H9 (cell line): ENCODE measurements around the gene SEPTIN2. TPM values are rescaled to one million over a fixed set of nuclear protein-coding genes. Genes with fewer than 3 reads are reported as not detected.
A peak's percentile ranks its signal among the peaks of the same experiment; 100 is the strongest.

ENCODE experiments used
- DNase-seq: peaks from one replicate; pipeline ENCODE4 v3.0.0-alpha.2; 2017
- H2AFZ ChIP-seq: one replicate; pipeline ENCODE4 v1.6.1; 2013; ENCODE audit warnings: mild to moderate bottlenecking, low read length, control low read depth, moderate library complexity
- H2AK5ac ChIP-seq: 2 replicates; pipeline ENCODE4 v1.6.1; 2013; ENCODE audit warnings: low read length, control low read depth, mixed read lengths; ENCODE audit not compliant: insufficient read length
- H2BK120ac ChIP-seq: one replicate; pipeline ENCODE4 v1.6.1; 2013; ENCODE audit warnings: low read depth, mild to moderate bottlenecking, low read length, control low read depth, inconsistent platforms; ENCODE audit not compliant: poor library complexity, severe bottlenecking
- H2BK12ac ChIP-seq: 2 replicates; pipeline ENCODE4 v1.6.1; 2013; ENCODE audit warnings: low read length, control low read depth, mixed read lengths, low read depth; ENCODE audit not compliant: insufficient read length
- H2BK15ac ChIP-seq: 2 replicates; pipeline ENCODE4 v1.6.1; 2013; ENCODE audit warnings: low read depth, low read length, control low read depth
- H2BK20ac ChIP-seq: one replicate; pipeline ENCODE4 v1.6.1; 2013; ENCODE audit warnings: low read depth, mild to moderate bottlenecking, low read length, control low read depth, inconsistent platforms; ENCODE audit not compliant: poor library complexity, severe bottlenecking
- H2BK5ac ChIP-seq: 2 replicates; pipeline ENCODE4 v1.6.1; 2013; ENCODE audit warnings: low read length, control low read depth, mixed read lengths; ENCODE audit not compliant: insufficient read length
- H3K14ac ChIP-seq: 2 replicates; pipeline ENCODE4 v1.6.1; 2013; ENCODE audit warnings: low read length, control low read depth; ENCODE audit not compliant: insufficient read depth
- H3K18ac ChIP-seq: 2 replicates; pipeline ENCODE4 v1.6.1; 2013; ENCODE audit warnings: low read depth, mild to moderate bottlenecking, mixed read lengths, low read length, control low read depth; ENCODE audit not compliant: insufficient read length
- H3K23ac ChIP-seq: 2 replicates; pipeline ENCODE4 v1.6.1; 2013; ENCODE audit warnings: low read length, control low read depth, mixed read lengths, low read depth; ENCODE audit not compliant: insufficient read length
- H3K23me2 ChIP-seq: 2 replicates; pipeline ENCODE4 v1.6.1; 2013; ENCODE audit warnings: low read depth, mild to moderate bottlenecking, mixed read lengths, low read length, control low read depth; ENCODE audit not compliant: insufficient read length, poor library complexity, severe bottlenecking
- H3K27ac ChIP-seq: 2 replicates; pipeline ENCODE4 v1.5.1; 2013; ENCODE audit warnings: low read length, control low read depth, mixed read lengths, low read depth; ENCODE audit not compliant: insufficient read length
- H3K27me3 ChIP-seq: 2 replicates; pipeline ENCODE4 v1.6.1; 2013; ENCODE audit warnings: low read length, control low read depth, inconsistent platforms; ENCODE audit not compliant: insufficient read depth
- H3K4ac ChIP-seq: 2 replicates; pipeline ENCODE4 v1.6.1; 2013; ENCODE audit warnings: low read depth, mild to moderate bottlenecking, control low read depth, inconsistent platforms, low read length, moderate library complexity
- H3K4me1 ChIP-seq: 2 replicates; pipeline ENCODE4 v1.6.1; 2013; ENCODE audit warnings: low read length, control low read depth, inconsistent platforms; ENCODE audit not compliant: insufficient read depth
- H3K4me2 ChIP-seq: 2 replicates; pipeline ENCODE4 v1.6.1; 2013; ENCODE audit warnings: low read length, control low read depth, mixed read lengths; ENCODE audit not compliant: insufficient read length, insufficient read depth
- H3K56ac ChIP-seq: 2 replicates; pipeline ENCODE4 v1.6.1; 2013; ENCODE audit warnings: low read depth, mild to moderate bottlenecking, mixed read lengths, low read length, control low read depth; ENCODE audit not compliant: insufficient read length
- H3K79me1 ChIP-seq: 2 replicates; pipeline ENCODE4 v1.6.1; 2013; ENCODE audit warnings: low read depth, mild to moderate bottlenecking, moderate library complexity, low read length, control low read depth, inconsistent platforms; ENCODE audit not compliant: insufficient read depth, poor library complexity, severe bottlenecking
- H3K79me2 ChIP-seq: 2 replicates; pipeline ENCODE4 v1.6.1; 2013; ENCODE audit warnings: low read length, control low read depth, inconsistent platforms; ENCODE audit not compliant: insufficient read depth
- H3K9ac ChIP-seq: 2 replicates; pipeline ENCODE4 v1.6.1; 2013; ENCODE audit warnings: low read length, control low read depth, mixed read lengths; ENCODE audit not compliant: insufficient read length; ENCODE audit errors: extremely low read depth
- H3K9me3 ChIP-seq: one replicate; pipeline ENCODE4 v1.6.1; 2013; ENCODE audit warnings: low read depth, low read length, inconsistent platforms; ENCODE audit not compliant: control insufficient read depth
- H3T11ph ChIP-seq: one replicate; pipeline ENCODE4 v1.6.1; 2013; ENCODE audit warnings: mild to moderate bottlenecking, low read length, control low read depth, inconsistent platforms
- H4K20me1 ChIP-seq: one replicate; pipeline ENCODE4 v1.6.1; 2013; ENCODE audit not compliant: control insufficient read depth, insufficient read length, insufficient read depth
- H4K5ac ChIP-seq: 2 replicates; pipeline ENCODE4 v1.6.1; 2013; ENCODE audit warnings: low read depth, mild to moderate bottlenecking, mixed read lengths, low read length, control low read depth; ENCODE audit not compliant: insufficient read length
- H4K8ac ChIP-seq: replicated peaks from 2 replicates; pipeline ENCODE4 v1.6.1; 2013; ENCODE audit warnings: low read length, control low read depth, mixed read lengths, low read depth; ENCODE audit not compliant: insufficient read length
- H4K91ac ChIP-seq: 2 replicates; pipeline ENCODE4 v1.6.1; 2013; ENCODE audit warnings: low read depth, mild to moderate bottlenecking, moderate library complexity, mixed read lengths, low read length, control low read depth; ENCODE audit not compliant: insufficient read length
- H3K27ac Mint-ChIP-seq, 3 experiments: 2 replicates in 2 of 3; 3 replicates in 1 of 3; pipeline ENCODE4 v1.8.0; 2020 to 2021; ENCODE audit warnings: mixed read lengths in 3 of 3, mild to moderate bottlenecking in 1 of 3, moderate library complexity in 1 of 3
- H3K27me3 Mint-ChIP-seq: 2 replicates; pipeline ENCODE4 v1.8.0; 2021; ENCODE audit warnings: low read depth, mild to moderate bottlenecking, moderate library complexity, mixed read lengths
- H3K36me3 Mint-ChIP-seq, 3 experiments: 2 replicates in 2 of 3; 3 replicates in 1 of 3; pipeline ENCODE4 v1.8.0; 2020 to 2021; ENCODE audit warnings: low read depth in 3 of 3, mixed read lengths in 3 of 3; ENCODE audit not compliant: insufficient read depth in 1 of 3
- H3K4me1 Mint-ChIP-seq, 2 experiments: 2 replicates each; pipeline ENCODE4 v1.8.0; 2020; ENCODE audit warnings: mixed read lengths in 2 of 2
- H3K4me3 Mint-ChIP-seq, 2 experiments: 2 replicates in 1 of 2; 3 replicates in 1 of 2; pipeline ENCODE4 v1.8.0; 2020 to 2021; ENCODE audit warnings: mild to moderate bottlenecking in 2 of 2, mixed read lengths in 2 of 2, moderate library complexity in 1 of 2
- H3K9me3 Mint-ChIP-seq, 2 experiments: 2 replicates in 1 of 2; 3 replicates in 1 of 2; pipeline ENCODE4 v1.8.0; 2020; ENCODE audit warnings: mild to moderate bottlenecking in 2 of 2, mixed read lengths in 2 of 2, moderate library complexity in 1 of 2
- WGBS: extraction: QIAGEN DNeasy Blood & Tissue Kit; methylation state at CpG from one replicate; pipeline ENCODE4 v1.1.7; 2013; ENCODE audit warnings: missing lambda C conversion rate, low lambda C conversion rate, mixed read lengths; ENCODE audit not compliant: insufficient read length; ENCODE audit errors: extremely low coverage; 5-methylcytosine and 5-hydroxymethylcytosine counted together
- total RNA-seq: library from RNA; stranded (reverse); gene quantifications from 2 replicates; pipeline ENCODE4 v1.2.1, GENCODE V29; 2021
- TF ChIP-seq, protein P1 (sequence below): fragments of 200-600 bp; sonication (generic); conservative IDR thresholded peaks from 3 replicates; pipeline ENCODE4 v1.8.0; 2021; ENCODE audit warnings: antibody characterized with exemption, mild to moderate bottlenecking

The SEPTIN2 gene
- total RNA-seq, 1 experiment from 2014 or later, result 385 TPM

DNA sequence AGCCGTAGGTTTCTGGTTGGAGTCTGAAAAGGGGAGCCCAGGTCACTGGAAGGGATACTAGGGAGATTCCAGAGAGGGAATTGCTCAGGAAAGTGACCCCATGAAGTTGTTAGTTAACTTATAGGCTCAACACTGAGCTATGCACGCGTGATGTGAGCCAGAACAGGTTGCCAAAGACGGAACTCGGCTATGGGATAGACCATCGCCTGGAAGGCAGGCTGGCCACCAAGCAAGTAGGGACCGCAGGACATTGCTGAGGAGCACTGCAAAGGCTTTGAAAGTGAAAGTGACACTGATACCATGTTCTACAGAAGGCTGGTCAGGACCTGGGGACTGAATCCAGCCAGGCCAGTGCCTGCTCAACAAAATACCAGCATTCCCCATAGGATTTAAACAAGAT lies 47.7 kb downstream of the SEPTIN2 start:
- Histone ChIP-seq H4K8ac (no peak overlapping the region), H4K20me1 (no peaks in the 10 kb centered on the region), H3K4ac (no peak overlapping the region), H4K91ac (no peak overlapping the region), H4K5ac (no peak overlapping the region), H3T11ph (no peak overlapping the region), H3K4me1 (no peaks in the 10 kb centered on the region; the same call in none of the 2 replicates), H3K56ac (no peak overlapping the region), H3K27ac (no peak overlapping the region), H3K23ac (no peak overlapping the region), H3K18ac (no peak overlapping the region), H2BK5ac (no peak overlapping the region), H2BK20ac (no peak overlapping the region), H3K9me3 (no peaks in the 10 kb centered on the region), H2BK120ac (no peak overlapping the region), H2BK12ac (no peak overlapping the region), H3K27me3 (no peaks in the 10 kb centered on the region), H3K4me2 (no peak overlapping the region), H3K14ac (no peak overlapping the region), H2BK15ac (no peak overlapping the region), H3K9ac (no peak overlapping the region), H3K79me2 (peaks cover 4% of the 10 kb centered on the region; the same call in 1 of the 2 replicates), H3K79me1 (peaks cover 5% of the 10 kb centered on the region), H2AK5ac (no peak overlapping the region), H2AFZ (no peak overlapping the region), H3K23me2 (no peaks in the 10 kb centered on the region)
- Mint-ChIP-seq H3K27me3 (no peaks in the 10 kb centered on the region), H3K4me3 (no peak overlapping the region), H3K36me3 (0 out of 7 replicates have a peak, but pooled peaks cover 0 to 4% (median 0%) of the 10 kb centered on the region in 3 experiments), H3K27ac (peak overlapping the region in 2 of 3 experiments; percentile 31 to 65; a peak in 2 of 7 replicates), H3K4me1 (peaks cover 50 to 51% of the 10 kb centered on the region in 2 experiments), H3K9me3 (no peaks in the 10 kb centered on the region)
- DNase-seq, result no peak
- TF ChIP-seq, protein P1, sequence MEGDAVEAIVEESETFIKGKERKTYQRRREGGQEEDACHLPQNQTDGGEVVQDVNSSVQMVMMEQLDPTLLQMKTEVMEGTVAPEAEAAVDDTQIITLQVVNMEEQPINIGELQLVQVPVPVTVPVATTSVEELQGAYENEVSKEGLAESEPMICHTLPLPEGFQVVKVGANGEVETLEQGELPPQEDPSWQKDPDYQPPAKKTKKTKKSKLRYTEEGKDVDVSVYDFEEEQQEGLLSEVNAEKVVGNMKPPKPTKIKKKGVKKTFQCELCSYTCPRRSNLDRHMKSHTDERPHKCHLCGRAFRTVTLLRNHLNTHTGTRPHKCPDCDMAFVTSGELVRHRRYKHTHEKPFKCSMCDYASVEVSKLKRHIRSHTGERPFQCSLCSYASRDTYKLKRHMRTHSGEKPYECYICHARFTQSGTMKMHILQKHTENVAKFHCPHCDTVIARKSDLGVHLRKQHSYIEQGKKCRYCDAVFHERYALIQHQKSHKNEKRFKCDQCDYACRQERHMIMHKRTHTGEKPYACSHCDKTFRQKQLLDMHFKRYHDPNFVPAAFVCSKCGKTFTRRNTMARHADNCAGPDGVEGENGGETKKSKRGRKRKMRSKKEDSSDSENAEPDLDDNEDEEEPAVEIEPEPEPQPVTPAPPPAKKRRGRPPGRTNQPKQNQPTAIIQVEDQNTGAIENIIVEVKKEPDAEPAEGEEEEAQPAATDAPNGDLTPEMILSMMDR, result no peak
- no CpG with 5 or more reads among the region's 7 CpGs for WGBS
